ENCODE measurements around the gene RFC1.
"Not testable (repeated sequence)": the region's sequence is repeated elsewhere in the genome, so short reads cannot be mapped to it uniquely, and the experiment has no call there.

Gene RFC1

DNA sequence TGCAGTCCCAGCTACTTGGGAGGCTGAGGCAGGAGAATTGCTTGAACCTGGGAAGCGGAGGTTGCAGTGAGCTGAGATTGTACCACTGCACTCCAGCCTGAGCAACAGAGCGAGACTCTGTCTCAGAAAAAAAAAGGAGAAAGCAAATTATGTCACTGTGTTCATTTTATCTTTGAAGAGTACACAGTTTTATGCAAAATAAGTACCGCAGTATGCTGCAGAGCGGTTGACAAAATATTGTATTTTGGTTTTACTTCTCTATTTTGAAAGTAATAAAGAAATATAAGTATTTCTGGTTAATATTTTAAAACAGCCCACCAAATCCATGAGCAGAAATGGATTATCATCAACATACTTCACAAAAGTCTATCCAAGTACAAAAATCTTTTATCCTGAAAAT is 5.6 kb downstream of the RFC1 start:
- DNase-seq (ENCODE audit: insufficient read length, low spot score) = not testable (repeated sequence)
- FAIRE-seq = peak; percentile 60

DNA sequence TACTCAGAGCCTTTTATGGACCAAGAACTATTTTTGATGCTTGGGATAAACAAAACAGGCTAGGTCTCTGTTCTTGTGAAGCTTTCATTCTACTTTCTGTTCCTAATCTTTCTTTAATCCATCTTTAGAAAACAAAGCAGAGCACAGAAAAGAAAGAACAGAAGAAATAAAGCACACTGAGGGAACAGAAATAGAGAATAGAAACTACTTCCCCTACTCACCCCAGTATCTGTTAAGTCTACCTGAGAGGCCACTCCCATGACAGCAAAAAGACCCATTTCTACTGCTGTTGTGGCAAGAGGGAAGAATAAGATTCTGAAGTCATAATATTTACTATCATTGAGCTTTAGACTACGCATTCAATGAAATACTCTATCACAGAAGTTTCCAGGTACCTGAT is 9.2 kb downstream of the RFC1 start:
- peak; percentile 94 for FAIRE-seq
- peak; percentile 31 for DNase-seq (ENCODE audit: insufficient read length, low spot score)

DNA sequence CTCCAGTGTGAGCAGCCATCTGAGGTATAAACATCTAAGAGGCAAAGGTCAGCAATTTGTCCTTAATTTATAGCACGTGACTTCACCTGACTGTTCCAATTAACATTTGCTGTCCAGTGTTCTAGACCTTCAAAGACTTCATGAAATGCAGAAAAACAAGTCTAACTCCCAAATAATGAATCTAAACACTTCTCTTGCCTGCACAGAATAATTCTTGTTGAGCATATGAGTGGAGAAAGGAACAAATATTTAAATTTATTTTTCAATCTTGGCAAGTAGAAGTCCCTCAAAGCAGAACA is 12.0 kb downstream of the RFC1 start:
- no peak for DNase-seq (ENCODE audit: insufficient read length, low spot score)
- no peak for FAIRE-seq

DNA sequence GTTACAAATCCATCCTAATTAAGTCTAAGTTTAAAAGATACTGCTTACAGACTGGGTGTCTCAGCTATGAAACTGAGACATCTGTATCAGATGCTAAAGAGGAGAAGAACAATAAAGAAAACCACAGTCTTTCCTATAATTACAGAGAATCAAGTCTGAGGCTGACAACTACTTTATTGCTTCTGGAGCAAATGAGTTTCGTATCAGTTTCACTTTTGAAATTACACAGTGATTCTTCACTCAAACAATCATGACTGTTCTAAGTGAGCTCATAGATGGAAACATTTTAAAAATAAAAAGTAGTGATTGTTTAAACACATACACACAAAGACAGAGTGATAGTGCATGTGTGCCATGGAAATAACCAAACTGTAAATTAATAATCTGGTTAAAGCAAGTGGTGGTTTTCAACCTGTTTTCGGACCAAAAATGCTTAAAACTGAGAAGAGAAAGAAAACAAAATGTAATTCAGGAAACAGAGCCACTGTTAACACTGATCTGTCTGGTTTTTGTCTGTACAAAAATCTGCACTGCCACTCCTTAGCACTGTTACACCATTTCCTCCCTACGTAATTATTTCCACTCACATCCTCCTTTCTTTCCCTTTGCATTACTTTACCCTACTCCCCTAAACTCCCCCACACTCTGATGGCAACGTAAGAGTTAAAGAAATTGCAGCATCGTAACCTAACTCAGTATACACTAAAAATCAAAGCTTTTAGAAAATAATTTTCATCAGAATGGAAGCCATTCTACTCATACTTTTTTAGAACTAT is 12.5 kb downstream of the RFC1 start:
- peak; percentile 52 for DNase-seq (ENCODE audit: insufficient read length, low spot score)
- peak; percentile 95 for FAIRE-seq

DNA sequence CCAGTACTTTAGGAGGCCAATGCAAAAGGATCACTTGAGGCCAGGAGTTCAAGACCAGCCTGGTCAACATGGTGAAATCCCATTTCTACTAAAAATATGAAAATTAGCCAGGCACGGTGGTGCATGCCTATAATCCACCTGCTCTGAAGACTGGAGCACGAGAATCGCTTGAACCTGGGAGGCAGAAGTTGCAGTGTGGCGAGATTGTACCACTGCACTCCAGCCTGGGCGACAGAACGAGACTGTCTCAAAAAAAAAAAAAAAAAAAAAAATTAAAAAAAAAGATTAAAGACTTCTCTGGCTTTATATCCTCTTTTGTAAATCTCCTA is 13.0 kb downstream of the RFC1 start:
- not testable (repeated sequence) for DNase-seq (ENCODE audit: insufficient read length, low spot score); FAIRE-seq

DNA sequence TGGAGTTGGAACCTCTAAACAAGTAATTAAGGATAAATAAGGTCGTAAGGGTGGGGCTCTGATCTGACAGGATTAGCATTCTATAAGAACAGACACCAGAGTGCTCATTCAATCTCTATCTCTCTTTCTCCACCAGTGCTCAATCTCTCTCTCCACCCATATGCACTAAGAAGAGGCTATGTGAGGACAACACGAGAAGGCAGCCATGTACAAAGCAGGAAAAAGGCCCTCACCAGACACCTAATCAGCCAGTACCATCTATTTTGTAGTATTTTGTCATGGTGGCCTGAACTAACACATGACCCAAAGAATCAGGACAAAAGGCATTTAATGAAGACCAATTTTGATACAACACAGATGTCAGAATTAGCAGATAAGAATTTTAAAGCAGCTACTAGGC is 16.8 kb downstream of the RFC1 start:
- DNase-seq (ENCODE audit: insufficient read length, low spot score) = no peak
- no peak for FAIRE-seq

DNA sequence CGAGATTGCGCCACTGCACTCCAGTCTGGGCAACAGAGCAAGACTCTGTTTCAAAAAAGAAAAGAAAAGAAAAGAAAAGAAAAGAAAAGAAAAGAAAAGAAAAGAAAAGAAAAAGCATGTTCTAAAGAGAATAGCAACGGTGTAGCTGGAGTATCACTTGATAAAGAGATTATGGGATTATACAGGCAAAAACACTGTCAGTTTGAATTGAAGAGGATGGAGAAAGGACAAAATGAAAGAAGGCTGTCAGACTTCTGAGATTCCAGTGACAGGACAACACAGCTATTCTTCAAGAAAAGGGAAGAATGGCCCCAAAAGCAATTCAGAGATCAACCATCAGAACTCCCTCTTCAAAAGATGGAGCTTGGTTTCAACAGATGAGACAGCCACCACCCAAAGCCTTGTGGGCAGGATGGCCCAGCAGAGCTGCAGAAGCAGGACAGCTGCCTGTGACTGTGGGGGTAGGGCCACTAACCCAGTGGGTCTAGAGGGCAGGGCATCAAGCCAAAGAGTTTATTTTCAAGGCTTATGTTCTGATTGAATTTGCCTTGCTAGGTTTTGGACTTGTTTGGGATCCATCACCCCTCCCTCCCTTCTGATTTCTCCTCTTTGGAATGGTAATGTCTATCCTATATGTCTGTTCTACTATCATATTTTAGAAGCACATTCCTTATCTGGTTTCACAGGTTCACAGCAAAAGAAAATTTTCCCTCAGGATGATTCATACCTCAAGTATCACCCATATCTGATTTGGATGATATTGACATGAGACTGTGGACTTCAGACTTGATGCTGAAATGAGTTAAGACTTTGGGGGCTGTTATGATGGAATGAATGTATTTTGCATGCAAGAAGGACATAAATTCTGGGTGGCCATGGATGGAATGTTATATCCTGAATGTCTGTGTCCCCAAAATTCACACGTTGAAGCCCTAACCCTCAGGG is 17.5 kb downstream of the RFC1 start:
- DNase-seq (ENCODE audit: insufficient read length, low spot score) (no peak), FAIRE-seq (no peak)

DNA sequence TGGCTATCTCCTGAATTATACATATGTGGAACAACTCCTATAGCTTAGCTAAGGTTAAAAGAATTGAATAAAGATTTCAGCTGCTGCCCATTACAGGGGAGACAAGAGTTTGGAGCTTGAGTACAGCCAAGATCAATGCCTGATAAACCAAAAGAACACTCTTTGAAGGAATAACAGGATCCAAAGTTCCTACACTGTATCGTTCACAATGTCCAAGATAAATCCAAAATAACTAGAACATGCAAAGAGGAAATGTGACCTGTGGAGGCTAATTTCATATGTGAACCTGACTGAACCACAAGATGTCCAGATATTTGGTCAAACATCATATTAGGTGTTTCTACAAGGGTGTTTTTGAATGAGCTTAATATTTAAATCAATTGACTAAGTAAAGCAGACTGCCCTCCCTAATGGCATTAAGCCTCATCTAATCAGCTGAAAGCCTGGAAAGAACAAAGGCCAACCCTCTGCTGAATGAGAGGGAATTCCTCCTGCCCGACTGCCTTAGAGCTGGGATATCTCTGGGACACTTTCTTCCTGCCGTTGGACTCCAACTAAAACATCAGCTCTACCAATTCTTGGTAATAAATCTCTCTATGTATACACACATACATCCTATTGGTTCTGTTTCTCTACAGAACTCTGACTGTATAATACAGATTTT is 19.2 kb downstream of the RFC1 start:
- FAIRE-seq = no peak
- no peak for DNase-seq (ENCODE audit: insufficient read length, low spot score)

DNA sequence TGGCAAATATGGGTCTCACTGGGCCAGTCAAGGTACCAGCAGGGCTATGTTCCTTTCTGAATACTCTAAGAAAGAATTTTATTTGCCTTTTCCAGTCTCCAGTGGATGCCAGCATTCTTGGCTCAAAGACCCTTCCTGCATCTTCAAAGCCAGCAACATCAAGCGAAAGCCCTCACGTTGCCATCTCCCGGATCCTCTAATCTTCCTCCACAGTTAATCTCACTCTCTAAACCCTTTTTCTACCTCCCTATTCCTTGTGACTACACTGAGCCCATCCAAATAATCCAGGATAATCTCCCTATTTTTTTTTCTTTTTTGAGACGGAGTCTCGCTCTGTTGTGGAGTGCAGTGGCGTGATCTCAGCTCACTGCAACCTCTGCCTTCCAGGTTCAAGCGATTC is 23.4 kb downstream of the RFC1 start:
- no peak for FAIRE-seq
- no peak for DNase-seq (ENCODE audit: insufficient read length, low spot score)

DNA sequence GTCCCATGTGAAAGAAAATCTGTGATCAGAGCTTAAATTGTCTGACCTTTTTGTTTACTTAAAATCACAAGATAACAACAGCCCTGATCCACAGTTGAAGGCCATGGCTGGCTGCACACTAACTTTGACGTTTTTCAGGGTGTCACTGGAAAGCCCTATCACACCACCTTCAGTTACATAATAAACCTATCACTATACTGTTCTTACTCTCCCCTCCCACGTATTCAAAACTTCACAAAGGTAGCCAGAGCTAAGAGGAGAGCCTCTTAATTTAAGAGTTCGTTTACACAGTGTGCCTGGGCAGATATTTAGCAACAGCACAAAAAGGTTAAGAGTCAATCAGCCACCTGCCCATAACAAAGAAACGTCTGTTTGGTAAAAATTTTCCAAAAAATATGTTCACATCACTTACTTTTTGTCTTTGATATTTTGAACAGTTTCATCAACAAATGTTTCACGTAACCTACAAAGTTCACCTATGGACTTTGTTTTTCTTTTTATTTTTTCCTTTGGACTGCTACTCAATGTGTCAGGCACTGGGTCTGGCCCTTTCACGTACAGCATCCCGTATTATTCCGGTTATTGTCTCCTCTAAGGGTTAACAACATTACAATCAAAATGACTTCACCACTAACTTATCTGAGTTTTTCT is 25.0 kb downstream of the RFC1 start:
- FAIRE-seq (no peak), DNase-seq (ENCODE audit: insufficient read length, low spot score) (no peak)

DNA sequence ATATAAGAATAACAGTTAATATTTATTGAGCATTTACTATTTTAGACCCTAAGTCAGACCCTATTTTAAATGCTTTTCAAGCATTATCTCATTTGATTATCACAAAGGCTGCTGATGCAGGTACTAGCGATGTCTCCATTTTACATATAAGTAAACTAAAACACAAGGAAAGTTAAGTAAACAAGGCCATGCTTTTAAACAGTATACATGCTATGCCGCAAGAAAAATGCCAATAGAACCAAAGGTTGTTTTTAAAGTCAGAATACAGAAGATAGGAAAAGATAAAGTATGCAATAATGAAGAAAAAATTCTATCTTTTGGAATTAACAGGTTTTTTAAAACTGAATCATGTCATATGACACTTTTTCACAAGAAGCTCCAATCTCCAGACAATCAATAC is 26.2 kb downstream of the RFC1 start:
- FAIRE-seq = no peak
- DNase-seq (ENCODE audit: insufficient read length, low spot score) = no peak

DNA sequence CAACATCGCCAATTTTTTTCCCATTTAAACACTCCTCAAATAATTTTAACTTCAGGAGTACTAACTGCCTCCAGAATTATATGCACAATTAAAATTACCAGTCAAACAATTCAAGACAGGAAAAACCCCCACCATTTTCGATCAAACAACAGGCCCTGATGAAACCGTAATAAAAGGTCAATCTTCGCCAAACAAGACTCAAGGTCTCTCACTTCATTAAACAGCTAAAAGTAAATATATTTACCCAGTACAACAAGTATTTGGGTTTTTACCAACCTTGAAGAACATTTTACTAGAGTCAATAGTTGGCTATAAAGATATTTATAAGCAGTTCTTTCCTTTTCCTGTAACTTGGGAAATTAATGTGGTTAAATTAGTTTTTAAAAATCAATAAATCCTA is 28.3 kb downstream of the RFC1 start:
- no peak for FAIRE-seq
- DNase-seq (ENCODE audit: insufficient read length, low spot score) = no peak

DNA sequence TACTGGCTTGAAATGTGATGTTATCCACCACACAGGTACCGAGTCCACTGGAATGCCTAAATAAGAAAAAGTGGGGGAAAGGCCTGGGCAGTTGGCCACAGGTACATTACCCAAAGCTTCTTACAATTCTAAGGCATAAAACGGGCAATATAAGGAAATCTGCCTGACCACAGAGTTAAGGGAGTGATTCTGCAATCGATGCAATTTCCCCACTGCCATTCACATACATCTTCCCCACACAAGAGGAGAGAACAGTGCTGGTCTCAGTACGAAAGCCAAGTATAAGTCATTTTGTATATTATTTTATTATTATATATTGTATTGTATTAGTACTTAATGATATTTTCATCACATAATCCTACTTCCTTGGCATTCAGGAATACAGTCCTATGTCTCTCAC is 30.6 kb downstream of the RFC1 start:
- DNase-seq (ENCODE audit: insufficient read length, low spot score) = no peak
- FAIRE-seq = no peak

DNA sequence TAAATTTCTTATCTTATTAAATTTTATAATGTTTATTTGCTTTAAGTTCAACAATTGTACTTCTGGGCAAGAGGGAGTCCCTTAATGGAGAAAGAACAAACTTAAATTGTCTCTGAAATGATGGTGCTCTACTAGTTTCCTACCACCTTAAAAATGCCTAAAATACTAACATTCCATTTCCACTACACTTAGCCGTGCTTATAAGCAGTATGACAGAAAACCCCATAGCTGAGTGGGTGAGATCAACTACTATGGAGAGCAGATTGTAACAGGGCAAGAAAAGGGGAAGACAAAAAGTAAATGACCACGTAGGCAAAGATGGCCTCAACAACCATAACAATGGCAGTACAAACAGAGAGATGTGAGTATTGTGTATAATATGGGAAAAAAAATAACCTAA is 35.0 kb downstream of the RFC1 start:
- no peak for FAIRE-seq
- no peak for DNase-seq (ENCODE audit: insufficient read length, low spot score)

DNA sequence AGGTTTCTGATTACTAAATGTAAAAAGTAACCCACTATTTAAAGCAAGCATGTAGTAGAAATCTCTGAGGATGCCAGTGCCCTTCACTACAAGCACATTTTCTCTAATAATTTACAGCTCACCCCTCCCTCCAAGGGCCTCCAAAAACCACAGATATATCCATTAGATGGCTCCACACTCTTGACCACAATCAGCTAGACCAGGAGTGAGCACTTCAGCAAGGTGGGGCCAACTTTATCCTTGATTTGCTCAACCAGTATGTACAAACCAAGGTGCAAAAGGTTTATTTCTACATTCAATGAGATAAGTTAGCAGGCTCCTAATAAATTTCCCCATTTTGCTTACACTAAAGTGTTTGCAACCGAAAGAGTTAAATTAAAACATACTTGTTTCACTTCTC is 35.8 kb downstream of the RFC1 start:
- FAIRE-seq = peak; percentile 11
- no peak for DNase-seq (ENCODE audit: insufficient read length, low spot score)

DNA sequence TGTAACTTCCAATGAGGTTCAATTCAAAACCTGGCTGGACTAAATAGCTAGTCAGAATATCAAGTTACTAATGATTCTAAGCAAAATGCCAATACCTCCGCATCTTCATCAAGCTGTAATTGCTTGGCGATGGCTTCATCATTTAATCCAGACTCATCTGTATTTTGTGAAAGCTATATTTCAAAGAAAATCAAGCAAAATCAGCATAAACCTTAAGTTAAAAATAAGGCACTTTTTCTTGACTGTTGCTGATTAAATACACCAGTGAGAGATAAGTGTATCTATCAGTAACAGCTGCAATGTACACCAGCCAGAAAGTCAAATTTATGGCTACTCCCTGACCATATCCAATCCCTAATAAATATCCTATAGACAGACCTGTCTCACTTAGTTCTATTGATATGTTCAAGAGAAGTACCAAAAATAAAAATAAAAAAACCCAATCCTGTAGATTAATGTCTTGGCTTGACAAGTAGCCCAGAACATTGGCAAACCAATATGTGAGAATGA is 39.6 kb downstream of the RFC1 start:
- no peak for DNase-seq (ENCODE audit: insufficient read length, low spot score)
- FAIRE-seq = no peak

DNA sequence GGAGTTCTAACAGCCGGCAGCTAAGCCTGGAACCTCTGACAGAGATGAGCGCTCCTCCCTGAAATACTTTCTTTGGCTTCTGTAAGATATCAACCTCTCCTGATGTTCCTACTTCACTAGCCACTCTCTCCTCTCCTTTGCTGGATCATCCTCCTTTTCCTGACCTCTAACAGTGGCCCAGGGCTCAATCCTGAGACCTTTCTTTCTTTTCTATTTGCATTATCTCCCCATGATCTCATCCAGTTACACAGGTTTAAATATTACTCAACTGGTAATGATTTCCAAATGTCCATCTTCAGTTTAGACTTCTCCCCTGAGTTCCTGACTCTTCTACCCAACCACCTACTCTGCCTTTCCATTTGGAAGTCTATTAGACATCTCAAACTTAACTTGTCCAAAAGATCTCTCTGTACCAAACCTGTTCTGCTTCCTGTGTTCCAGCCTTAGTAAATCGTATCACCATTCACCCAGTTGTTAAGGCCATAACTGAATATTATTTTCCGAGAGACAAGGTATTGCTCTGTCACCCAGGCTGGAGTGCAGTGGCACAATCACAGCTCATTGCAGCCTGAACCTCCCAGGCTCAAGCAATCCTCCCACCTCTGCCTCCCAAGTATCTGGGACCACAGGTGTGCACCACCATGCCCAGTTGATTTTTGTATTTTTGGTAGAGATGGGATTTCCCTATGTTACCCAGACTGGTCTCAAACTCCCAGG is 41.1 kb downstream of the RFC1 start:
- FAIRE-seq = peak; percentile 55

DNA sequence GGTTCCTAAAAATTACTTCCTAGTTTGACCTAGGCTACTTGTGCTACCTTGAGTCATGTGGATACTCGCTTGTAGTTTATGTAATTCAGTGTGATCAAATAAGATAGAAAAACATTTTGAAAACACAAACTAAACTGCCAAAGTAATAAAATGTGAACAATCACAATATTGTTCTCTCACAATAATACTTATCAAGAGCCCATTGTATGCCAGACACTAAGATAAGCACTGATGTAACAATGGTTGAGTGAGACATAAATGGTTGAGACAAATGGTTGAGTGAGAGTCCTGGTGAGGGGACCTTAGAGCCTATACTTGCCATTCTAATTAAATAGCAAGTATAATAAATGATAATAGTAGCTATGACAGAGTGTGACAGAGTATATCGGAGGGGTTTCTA is 41.7 kb downstream of the RFC1 start:
- DNase-seq (ENCODE audit: insufficient read length, low spot score) (no peak), FAIRE-seq (no peak)

More for the DNA sequence above, 41.1 kb downstream of the RFC1 start:
- no peak for DNase-seq (ENCODE audit: insufficient read length, low spot score)

DNA sequence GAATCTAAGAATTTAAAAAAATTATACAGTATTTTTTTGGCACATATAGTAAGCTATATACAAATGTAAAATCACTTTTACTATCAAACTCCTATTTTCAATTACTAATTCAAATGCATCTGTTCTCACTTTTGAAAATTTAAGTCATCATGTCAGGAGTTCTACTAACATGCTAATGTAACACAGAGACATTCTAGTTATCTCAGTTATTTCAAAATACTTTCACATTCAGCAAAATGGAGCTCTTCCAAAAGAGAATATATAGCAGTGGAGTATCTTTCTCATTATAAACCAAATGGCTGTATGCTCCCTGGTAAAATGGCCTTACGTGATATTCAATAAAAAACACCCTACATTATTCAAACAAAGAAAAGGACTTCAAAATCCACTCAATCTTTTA is 42.3 kb downstream of the RFC1 start:
- no peak for FAIRE-seq
- DNase-seq (ENCODE audit: insufficient read length, low spot score) = no peak

DNA sequence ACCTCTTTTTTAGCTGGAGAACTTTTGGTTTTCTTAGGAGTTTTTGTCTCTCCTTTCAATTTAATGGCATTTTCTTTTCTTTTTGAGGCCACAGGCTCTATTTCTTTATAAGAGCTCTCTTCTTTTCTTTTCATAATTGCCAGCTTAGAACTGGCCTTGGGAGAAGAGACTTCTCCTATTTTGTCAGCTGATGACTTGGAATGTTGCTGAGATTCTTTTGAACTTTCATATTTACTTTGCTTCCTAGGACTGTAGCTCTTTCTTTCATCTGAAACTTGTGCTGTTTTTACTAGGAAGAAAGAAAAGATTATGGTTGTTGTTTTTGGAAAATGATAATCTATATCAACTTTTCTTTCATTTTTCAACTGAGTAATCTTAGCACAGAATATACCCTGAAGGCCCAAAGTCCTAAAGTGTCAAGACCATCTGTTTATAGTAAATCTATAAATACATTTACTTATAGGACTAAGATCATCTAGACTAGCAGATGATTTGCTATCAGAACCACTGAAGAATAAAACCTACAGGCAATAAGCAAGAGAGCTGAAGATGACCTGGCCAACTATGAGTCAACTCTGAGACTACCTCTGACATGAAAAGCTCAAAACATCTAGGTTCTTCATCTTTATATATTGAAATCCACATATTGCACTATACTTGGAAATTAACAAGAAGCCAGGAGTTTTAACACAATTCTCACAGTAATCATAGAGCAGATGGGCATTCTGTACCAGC is 45.6 kb downstream of the RFC1 start:
- FAIRE-seq (no peak), DNase-seq (ENCODE audit: insufficient read length, low spot score) (no peak)

Data from GM19239 (cell line).